Measurements from ENCODE around the gene EOGT.

EOGT gene

GRCh38 chr3:69011096-69011730 is 2.3 kb downstream of the EOGT start:
- no peak for TF ChIP-seq CTCF (conservative IDR thresholded peaks at IDR 0.05; ENCODE audit: low read depth, low read length)
- no peak for DNase-seq (ENCODE audit: low read depth)
- H3K4me3 ChIP-seq (ENCODE audit: low read length) = no peak overlapping the region

DNA sequence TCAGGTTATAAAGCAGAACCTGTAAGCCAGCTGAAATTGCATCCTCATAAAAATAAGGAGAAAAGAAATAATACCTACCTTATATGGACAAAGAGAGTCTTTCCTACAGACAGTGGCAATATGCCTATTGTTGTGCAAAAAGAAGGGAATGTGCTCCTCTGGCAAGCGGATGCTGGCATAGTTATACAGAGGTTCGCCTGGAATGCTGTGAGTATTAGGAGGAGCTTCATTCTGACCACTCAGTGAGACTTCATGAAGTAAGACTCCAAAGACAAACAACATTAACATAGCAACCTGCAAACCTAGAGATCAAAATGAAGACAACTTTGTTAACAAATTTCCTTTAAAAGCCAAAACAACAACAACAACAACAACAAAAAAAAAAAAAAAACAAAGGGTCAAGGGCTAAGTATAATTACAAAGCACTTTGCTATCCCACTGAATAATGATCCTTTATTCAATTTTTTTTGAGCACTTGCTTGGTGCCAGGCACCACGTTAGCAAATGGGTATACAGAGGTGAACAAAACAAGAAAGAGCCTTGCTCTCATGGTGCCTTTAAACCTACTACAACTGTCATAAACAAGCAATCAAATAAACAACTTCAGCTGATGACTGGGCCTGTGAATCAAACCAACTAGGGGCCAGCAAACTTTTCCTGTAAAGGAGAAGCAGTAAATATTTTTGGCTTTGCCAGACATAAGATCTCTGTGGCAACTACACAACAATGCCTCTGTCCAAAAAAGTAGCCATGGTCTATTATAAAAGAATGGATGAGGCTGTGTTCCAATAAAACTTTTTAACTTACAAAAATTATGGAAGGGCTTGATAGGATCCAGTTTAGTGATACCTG is 3.7 kb downstream of the EOGT start:
- peak; percentile 28 for DNase-seq (ENCODE audit: low read depth)
- no peak for TF ChIP-seq CTCF (conservative IDR thresholded peaks at IDR 0.05; ENCODE audit: low read depth, low read length)
- H3K4me3 ChIP-seq (ENCODE audit: low read length) = no peak overlapping the region

DNA sequence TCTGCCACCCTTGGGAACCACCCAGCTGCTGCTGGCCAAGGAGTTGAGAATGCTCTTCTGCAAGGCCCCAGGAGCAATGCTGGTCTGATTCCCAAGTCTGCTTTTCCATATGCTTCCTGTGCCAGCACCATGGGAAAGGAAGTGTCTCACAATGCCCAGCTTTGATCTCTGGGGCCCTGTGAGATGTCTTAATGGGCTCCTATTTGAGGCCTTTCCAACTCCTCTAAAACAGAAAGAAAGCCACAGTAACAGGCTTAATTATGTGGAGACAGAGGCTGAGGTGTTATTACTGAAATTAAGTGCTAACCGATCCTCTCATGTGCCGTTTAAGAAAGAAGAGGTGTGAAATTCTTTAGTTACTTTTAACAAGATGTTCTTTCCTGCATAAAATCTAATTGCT is 4.5 kb downstream of the EOGT start:
- no peak for TF ChIP-seq CTCF (conservative IDR thresholded peaks at IDR 0.05; ENCODE audit: low read depth, low read length)
- no peak overlapping the region for H3K4me3 ChIP-seq (ENCODE audit: low read length)
- DNase-seq (ENCODE audit: low read depth) = no peak

- no peak for TF ChIP-seq CTCF (conservative IDR thresholded peaks at IDR 0.05; ENCODE audit: low read depth, low read length)
- no peak for DNase-seq (ENCODE audit: low read depth)
- no peak overlapping the region for H3K4me3 ChIP-seq (ENCODE audit: low read length)
Observed at GRCh38 chr3:69005791-69006482, 7.5 kb downstream of the EOGT start.

DNA sequence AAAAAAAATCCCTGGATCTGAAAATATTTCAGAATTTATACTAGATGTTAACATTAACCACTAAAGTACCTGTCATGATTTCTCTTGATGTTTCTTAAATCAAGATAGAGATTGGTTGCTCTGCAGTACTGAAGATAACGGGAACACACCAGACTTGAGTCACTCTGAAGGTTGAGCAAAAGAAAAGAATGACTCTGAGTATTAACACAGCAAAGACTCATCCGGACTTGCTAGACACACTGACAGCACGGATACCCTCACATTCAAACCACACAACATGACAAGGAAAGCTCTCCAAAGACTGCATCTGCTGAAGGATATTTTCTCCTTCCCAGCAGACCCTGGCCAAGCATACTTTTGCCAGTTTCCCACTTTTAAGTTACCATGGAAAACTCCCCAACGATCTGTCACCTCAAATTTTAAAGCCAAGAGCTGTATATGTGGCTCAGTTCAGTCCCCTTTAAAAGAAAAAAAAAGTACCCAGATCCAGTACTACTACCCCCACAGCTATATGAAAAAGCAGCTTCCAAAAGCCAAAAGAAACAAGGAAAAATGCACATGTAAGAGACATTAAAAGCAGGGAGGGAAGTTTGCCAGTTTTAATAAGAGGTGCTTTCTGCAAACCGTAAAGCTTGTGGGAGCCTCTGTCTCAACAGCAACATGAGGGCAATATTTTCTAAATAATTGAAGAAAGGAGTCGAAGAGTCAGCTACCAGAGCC is 8.3 kb downstream of the EOGT start:
- H3K4me3 ChIP-seq (ENCODE audit: low read length) = no peak overlapping the region
- no peak for TF ChIP-seq CTCF (conservative IDR thresholded peaks at IDR 0.05; ENCODE audit: low read depth, low read length)
- DNase-seq (ENCODE audit: low read depth) = no peak

DNA sequence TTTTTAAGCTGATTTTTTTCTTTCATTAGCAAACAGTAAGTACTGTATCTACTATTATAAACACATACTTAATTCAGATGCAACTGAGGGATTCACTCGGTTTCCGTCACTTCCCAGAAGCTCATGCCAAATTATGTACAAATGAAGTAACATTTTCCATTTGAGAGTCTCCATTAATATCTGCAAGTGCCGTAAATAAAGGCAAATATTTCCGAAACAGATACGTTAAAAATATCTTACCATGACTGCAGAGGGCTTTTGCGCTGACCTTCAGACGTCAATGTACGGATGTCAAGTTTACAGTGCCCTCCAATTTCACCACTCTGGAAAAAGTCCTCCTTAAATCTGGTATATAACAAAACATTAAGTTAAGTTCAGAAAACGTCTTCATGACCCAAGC is 9.3 kb downstream of the EOGT start:
- no peak for TF ChIP-seq CTCF (conservative IDR thresholded peaks at IDR 0.05; ENCODE audit: low read depth, low read length)
- H3K4me3 ChIP-seq (ENCODE audit: low read length) = no peak overlapping the region
- DNase-seq (ENCODE audit: low read depth) = no peak
